ENCODE measurements around the gene LSR. TPM values are rescaled to one million over a fixed set of nuclear protein-coding genes. Genes with fewer than 3 reads are reported as not detected.
A peak's percentile ranks its signal among the peaks of the same experiment; 100 is the strongest.

LSR gene
- total RNA-seq, 1 donor from 2014 or later = 5.4 TPM

DNA sequence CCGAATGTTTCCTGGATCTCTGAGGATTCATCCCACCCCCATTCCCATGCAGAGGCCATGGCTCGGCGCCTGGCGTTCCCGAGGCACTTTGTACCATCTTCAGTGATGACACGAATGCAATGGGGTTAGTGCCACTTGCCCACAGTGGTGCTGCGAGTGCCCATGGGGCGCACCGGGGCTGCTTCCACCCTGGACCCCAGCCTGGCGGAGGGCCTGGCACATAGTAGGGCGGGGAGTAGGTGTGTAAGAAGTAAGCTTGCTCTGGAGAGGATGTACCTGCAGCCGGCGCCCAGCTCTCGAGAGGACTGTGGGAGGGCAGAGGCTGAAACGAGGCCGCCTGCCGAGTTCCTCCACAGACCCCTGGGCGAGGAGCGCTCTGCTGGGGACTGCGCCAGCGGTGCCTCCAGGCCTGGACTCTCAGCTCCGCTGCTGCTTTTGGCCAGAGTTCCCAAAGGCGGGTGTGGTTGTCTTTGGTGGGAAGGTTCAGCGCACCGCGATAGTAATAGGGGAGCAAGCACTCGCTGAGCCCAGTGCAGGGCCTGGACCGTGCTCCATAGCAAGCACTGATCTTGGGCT lies 28.0 kb downstream of the LSR start:
- peaks cover 15% of the 10 kb centered on the region for H3K27me3 Mint-ChIP-seq (ENCODE audit: unreplicated experiment)
- peaks cover 14% of the 10 kb centered on the region for H3K9me3 Mint-ChIP-seq (ENCODE audit: unreplicated experiment)
- H3K4me1 Mint-ChIP-seq (ENCODE audit: low read depth, unreplicated experiment) = peaks cover 16% of the 10 kb centered on the region
- TF ChIP-seq, protein P1, sequence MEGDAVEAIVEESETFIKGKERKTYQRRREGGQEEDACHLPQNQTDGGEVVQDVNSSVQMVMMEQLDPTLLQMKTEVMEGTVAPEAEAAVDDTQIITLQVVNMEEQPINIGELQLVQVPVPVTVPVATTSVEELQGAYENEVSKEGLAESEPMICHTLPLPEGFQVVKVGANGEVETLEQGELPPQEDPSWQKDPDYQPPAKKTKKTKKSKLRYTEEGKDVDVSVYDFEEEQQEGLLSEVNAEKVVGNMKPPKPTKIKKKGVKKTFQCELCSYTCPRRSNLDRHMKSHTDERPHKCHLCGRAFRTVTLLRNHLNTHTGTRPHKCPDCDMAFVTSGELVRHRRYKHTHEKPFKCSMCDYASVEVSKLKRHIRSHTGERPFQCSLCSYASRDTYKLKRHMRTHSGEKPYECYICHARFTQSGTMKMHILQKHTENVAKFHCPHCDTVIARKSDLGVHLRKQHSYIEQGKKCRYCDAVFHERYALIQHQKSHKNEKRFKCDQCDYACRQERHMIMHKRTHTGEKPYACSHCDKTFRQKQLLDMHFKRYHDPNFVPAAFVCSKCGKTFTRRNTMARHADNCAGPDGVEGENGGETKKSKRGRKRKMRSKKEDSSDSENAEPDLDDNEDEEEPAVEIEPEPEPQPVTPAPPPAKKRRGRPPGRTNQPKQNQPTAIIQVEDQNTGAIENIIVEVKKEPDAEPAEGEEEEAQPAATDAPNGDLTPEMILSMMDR (IDR thresholded peaks at IDR 0.05; ENCODE audit: partially characterized antibody, unreplicated experiment) = no peak
- peaks cover 5% of the 10 kb centered on the region for H3K36me3 Mint-ChIP-seq (ENCODE audit: unreplicated experiment)
- DNase-seq = no peak
- no peak overlapping the region for H3K4me3 Mint-ChIP-seq (ENCODE audit: unreplicated experiment)
- peak overlapping the region; percentile 23 for H3K27ac Mint-ChIP-seq (ENCODE audit: unreplicated experiment)

GRCh38 chr19:35278578-35279284 lies 29.9 kb downstream of the LSR start:
- Mint-ChIP-seq H3K9me3 (ENCODE audit: unreplicated experiment) (peaks cover 12% of the 10 kb centered on the region), H3K4me1 (ENCODE audit: low read depth, unreplicated experiment) (peaks cover 8% of the 10 kb centered on the region), H3K36me3 (ENCODE audit: unreplicated experiment) (no peaks in the 10 kb centered on the region), H3K4me3 (ENCODE audit: unreplicated experiment) (no peak overlapping the region), H3K27me3 (ENCODE audit: unreplicated experiment) (peaks cover 14% of the 10 kb centered on the region), H3K27ac (ENCODE audit: unreplicated experiment) (no peak overlapping the region)
- no peak for DNase-seq
- TF ChIP-seq, protein P1 (IDR thresholded peaks at IDR 0.05; ENCODE audit: partially characterized antibody, unreplicated experiment) = no peak

DNA sequence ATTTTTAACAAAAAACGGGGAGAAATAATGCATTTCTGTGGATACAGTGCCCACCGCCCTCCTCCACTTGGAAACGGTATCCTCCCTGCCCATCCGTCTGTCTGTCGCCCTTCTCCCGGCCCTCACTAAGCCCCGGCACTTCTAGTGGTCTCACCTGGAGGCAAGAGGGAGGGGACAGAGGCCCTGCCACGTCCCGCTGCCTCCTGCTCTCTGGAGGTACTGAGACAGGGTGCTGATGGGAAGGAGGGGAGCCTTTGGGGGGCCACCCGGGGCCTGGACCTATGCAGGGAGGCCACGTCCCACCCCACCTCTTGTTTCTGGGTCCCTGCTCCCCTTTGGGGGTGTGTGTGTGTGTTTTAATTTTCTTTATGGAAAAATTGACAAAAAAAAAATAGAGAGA lies 30.6 kb downstream of the LSR start:
- DNase-seq = no peak
- H3K27ac Mint-ChIP-seq (ENCODE audit: unreplicated experiment) = no peak overlapping the region
- peaks cover 14% of the 10 kb centered on the region for H3K27me3 Mint-ChIP-seq (ENCODE audit: unreplicated experiment)
- TF ChIP-seq, protein P1 (IDR thresholded peaks at IDR 0.05; ENCODE audit: partially characterized antibody, unreplicated experiment) = no peak
- peaks cover 13% of the 10 kb centered on the region for H3K9me3 Mint-ChIP-seq (ENCODE audit: unreplicated experiment)
- no peaks in the 10 kb centered on the region for H3K36me3 Mint-ChIP-seq (ENCODE audit: unreplicated experiment)
- peak overlapping the region; percentile 34 for H3K4me3 Mint-ChIP-seq (ENCODE audit: unreplicated experiment)
- peaks cover 8% of the 10 kb centered on the region for H3K4me1 Mint-ChIP-seq (ENCODE audit: low read depth, unreplicated experiment)

GRCh38 chr19:35279985-35280821 lies 31.4 kb downstream of the LSR start:
- H3K4me1 Mint-ChIP-seq (ENCODE audit: low read depth, unreplicated experiment) = peaks cover 12% of the 10 kb centered on the region
- peak overlapping the region; percentile 91 for H3K27ac Mint-ChIP-seq (ENCODE audit: unreplicated experiment)
- H3K36me3 Mint-ChIP-seq (ENCODE audit: unreplicated experiment) = no peaks in the 10 kb centered on the region
- peak; percentile 61 for DNase-seq
- H3K9me3 Mint-ChIP-seq (ENCODE audit: unreplicated experiment) = peaks cover 12% of the 10 kb centered on the region
- peaks cover 15% of the 10 kb centered on the region for H3K27me3 Mint-ChIP-seq (ENCODE audit: unreplicated experiment)
- TF ChIP-seq, protein P1 (IDR thresholded peaks at IDR 0.05; ENCODE audit: partially characterized antibody, unreplicated experiment) = no peak
- peak overlapping the region; percentile 34 for H3K4me3 Mint-ChIP-seq (ENCODE audit: unreplicated experiment)
